Measurements from ENCODE around the gene CD300LB. TPM values are rescaled to one million over a fixed set of nuclear protein-coding genes. Genes with fewer than 3 reads are reported as not detected.

Gene CD300LB
- total RNA-seq, 1 experiment from 2014 or later: not detected

DNA sequence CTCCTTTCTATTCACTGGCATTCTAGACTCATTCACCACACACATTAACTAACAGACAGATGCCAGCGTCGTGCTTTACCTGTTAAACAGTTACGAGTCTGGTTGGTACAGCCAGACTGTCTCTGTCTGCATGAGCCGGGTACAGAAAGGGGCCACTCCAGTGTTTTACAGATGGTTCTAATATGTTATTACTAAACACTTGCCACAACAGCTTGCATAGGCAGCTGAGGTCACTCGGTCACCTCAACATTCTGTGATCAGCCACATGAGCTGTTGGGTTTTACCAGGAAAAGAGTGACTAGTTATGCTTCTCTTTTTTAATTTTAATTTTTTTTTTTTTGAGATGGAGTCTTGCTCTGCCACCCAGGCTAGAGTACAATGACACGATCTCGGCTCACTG is 39.6 kb downstream of the CD300LB start:
- no CpG with 5 or more reads among the region's 7 CpGs for WGBS (ENCODE audit: extremely low coverage, insufficient read length, low lambda C conversion rate)
- H4K8ac ChIP-seq (replicated peaks; ENCODE audit: insufficient read length, low read depth, low read length): no peak overlapping the region
- H3K18ac ChIP-seq (ENCODE audit: insufficient read length, low read depth, low read length): no peak overlapping the region
- no peaks in the 10 kb centered on the region for H3K27me3 ChIP-seq (ENCODE audit: insufficient read depth, low read length)
- no peak overlapping the region for H3K14ac ChIP-seq (ENCODE audit: insufficient read depth, low read length)
- no peak overlapping the region for H2BK20ac ChIP-seq (ENCODE audit: low read depth, low read length, poor library complexity, severe bottlenecking)
- no peak overlapping the region for H4K5ac ChIP-seq (ENCODE audit: insufficient read length, low read depth, low read length)
- H4K20me1 ChIP-seq (ENCODE audit: control insufficient read depth, insufficient read depth, insufficient read length): no peaks in the 10 kb centered on the region
- H2AFZ ChIP-seq (ENCODE audit: low read length): no peak overlapping the region
- no peaks in the 10 kb centered on the region for H3K9me3 ChIP-seq (ENCODE audit: control insufficient read depth, low read depth, low read length)
- DNase-seq: peak; percentile 14
- no peaks in the 10 kb centered on the region for H3K79me1 ChIP-seq (ENCODE audit: insufficient read depth, low read depth, low read length, poor library complexity, severe bottlenecking)
- Mint-ChIP-seq H3K27ac (no peak overlapping the region), H3K9me3 (peaks cover 15% of the 10 kb centered on the region in 2 experiments), H3K27me3 (ENCODE audit: low read depth) (peaks cover 22% of the 10 kb centered on the region), H3K36me3 (ENCODE audit: insufficient read depth in 1 of 3, low read depth in 3 of 3) (peaks cover 0 to 9% (median 3%) of the 10 kb centered on the region in 3 experiments; a peak in 3 of 7 replicates), H3K4me3 (no peak overlapping the region), H3K4me1 (peaks cover 2 to 7% of the 10 kb centered on the region in 2 experiments)
- H2BK5ac ChIP-seq (ENCODE audit: insufficient read length, low read length): no peak overlapping the region
- H3K9ac ChIP-seq (ENCODE audit: extremely low read depth, insufficient read length, low read length): no peak overlapping the region
- H3K4me2 ChIP-seq (ENCODE audit: insufficient read depth, insufficient read length, low read length): no peak overlapping the region
- no peak overlapping the region for H4K91ac ChIP-seq (ENCODE audit: insufficient read length, low read depth, low read length)
- H2BK12ac ChIP-seq (ENCODE audit: insufficient read length, low read depth, low read length): no peak overlapping the region
- H3K27ac ChIP-seq (ENCODE audit: insufficient read length, low read depth, low read length): no peak overlapping the region
- H2BK120ac ChIP-seq (ENCODE audit: low read depth, low read length, poor library complexity, severe bottlenecking): no peak overlapping the region
- TF ChIP-seq, protein P1, sequence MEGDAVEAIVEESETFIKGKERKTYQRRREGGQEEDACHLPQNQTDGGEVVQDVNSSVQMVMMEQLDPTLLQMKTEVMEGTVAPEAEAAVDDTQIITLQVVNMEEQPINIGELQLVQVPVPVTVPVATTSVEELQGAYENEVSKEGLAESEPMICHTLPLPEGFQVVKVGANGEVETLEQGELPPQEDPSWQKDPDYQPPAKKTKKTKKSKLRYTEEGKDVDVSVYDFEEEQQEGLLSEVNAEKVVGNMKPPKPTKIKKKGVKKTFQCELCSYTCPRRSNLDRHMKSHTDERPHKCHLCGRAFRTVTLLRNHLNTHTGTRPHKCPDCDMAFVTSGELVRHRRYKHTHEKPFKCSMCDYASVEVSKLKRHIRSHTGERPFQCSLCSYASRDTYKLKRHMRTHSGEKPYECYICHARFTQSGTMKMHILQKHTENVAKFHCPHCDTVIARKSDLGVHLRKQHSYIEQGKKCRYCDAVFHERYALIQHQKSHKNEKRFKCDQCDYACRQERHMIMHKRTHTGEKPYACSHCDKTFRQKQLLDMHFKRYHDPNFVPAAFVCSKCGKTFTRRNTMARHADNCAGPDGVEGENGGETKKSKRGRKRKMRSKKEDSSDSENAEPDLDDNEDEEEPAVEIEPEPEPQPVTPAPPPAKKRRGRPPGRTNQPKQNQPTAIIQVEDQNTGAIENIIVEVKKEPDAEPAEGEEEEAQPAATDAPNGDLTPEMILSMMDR (conservative IDR thresholded peaks at IDR 0.05): no peak
- H3T11ph ChIP-seq (ENCODE audit: low read length): no peak overlapping the region
- H2BK15ac ChIP-seq (ENCODE audit: low read depth, low read length): no peak overlapping the region
- H3K4me1 ChIP-seq (ENCODE audit: insufficient read depth, low read length): no peaks in the 10 kb centered on the region
- H3K79me2 ChIP-seq (ENCODE audit: insufficient read depth, low read length): no peaks in the 10 kb centered on the region
- no peak overlapping the region for H2AK5ac ChIP-seq (ENCODE audit: insufficient read length, low read length)
- no peak overlapping the region for H3K4ac ChIP-seq (ENCODE audit: low read depth, low read length)
- no peak overlapping the region for H3K56ac ChIP-seq (ENCODE audit: insufficient read length, low read depth, low read length)
- no peak overlapping the region for H3K23ac ChIP-seq (ENCODE audit: insufficient read length, low read depth, low read length)
- no peaks in the 10 kb centered on the region for H3K23me2 ChIP-seq (ENCODE audit: insufficient read length, low read depth, low read length, poor library complexity, severe bottlenecking)
